Activated CD8-positive, alpha-beta memory T cell treated with anti-CD3 and anti-CD28 coated beads, Interleukin-2, amount 50 U/mL, for 24 hours (primary cell): ENCODE data around the gene ARIH2.

Source experiments
- DNase-seq: peaks from one replicate; pipeline ENCODE4 v3.0.0-alpha.2; 2020; ENCODE audit errors: extremely low read depth

Gene ARIH2

DNA sequence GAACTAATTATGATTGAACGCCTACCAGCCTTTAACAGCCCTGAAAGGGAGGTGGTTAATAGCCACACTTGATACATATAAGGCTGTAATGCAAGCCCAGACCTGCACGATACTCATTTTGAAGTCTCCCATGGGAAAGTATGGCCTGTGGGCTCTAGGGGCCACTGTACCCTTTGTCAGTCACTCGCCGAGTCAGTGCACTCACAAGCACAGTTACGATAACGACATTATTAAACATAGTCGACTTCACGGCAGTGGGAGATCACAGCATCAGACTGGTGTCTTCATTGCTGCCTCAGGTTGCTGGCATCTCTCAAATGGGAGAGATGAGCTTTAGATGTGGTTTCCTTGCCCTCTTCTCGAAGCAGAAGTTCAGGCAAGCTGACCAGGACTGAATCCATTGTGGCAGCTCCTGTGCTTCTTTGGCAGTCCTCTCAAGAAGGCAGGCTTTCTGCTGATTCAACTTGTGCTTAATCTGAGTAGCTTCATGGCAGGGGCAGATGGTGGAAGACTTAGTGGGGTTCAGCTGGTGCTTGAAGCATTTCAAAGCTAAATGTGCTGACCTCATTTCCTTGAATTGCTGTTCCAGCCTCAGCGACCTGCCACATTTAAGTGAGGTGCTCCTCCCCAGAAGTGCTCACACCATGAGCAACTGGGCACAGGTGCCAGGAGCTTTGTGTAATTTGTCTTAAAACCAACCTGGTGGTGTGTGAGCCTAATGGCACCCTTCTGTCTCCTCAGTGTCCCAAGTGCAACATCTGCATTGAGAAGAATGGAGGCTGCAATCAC lies 55.6 kb downstream of the ARIH2 start:
- no peak for DNase-seq

DNA sequence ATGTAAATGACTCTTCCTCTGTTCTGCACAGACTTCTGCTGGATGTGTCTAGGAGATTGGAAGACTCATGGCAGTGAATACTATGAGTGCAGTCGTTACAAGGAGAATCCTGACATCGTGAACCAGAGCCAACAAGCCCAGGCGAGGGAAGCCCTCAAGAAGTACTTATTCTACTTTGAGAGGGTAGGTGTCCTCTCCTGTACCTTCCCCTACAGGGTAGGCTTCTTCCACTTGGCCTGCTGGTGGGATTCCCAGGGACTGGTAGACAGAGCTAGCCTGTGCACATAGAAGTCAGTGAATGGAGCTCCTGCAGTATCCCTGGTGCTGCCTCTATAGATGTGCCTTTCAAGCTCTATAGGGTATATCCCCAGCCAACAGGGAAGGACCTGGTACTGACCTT lies 60.8 kb downstream of the ARIH2 start:
- DNase-seq, result no peak

DNA sequence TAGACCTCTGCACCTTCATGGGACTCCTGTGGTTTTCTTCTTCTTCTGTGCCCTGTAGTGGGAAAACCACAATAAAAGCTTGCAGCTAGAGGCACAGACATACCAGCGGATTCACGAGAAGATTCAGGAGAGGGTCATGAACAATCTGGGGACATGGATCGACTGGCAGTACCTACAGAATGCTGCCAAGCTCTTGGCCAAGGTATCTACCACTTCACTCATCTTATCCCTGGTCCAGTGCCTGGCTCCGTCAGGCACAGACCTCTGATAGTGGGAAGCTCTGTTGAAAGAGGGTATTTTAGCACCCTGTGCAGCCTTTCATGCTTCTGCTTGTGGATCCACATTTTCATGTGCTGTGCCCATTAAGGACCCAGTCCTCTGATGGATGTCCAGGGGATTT lies 61.7 kb downstream of the ARIH2 start:
- no peak for DNase-seq

DNA sequence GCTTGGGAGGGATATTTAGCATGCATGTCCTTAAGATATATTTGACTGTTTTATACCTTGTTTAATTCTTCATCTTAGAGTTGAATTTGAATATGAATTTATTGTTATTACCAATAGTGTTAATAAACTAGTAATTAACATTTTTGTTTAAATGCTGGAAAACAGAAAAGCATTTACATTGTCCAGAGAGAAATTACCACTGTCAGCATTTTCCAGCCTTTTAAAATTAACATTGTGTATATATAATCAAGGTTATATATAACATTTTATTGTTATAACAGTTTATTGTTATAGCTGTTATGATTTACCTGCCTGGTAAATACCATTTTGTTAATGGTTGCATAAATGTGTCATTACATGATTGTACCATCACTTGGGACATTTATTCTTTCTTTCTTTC lies 63.4 kb downstream of the ARIH2 start:
- DNase-seq, result no peak

DNA sequence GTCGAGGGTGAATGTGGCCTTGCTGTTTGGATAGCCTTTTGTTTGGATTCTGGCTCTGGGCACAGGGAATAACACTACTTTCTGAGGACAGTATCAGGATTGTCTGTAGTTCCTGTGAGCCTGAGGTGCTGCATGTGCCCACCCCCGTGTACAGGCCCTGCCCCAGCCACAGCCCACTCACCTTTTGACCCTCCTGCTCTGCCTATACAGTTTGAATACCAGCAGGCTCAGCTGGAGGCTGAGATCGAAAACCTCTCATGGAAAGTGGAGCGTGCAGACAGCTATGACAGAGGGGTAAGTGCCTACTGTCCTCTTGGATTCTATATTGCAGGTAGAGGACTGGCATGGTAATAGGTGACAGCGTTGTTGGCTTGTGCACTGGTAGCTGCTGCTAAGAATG lies 64.0 kb downstream of the ARIH2 start:
- no peak for DNase-seq

DNA sequence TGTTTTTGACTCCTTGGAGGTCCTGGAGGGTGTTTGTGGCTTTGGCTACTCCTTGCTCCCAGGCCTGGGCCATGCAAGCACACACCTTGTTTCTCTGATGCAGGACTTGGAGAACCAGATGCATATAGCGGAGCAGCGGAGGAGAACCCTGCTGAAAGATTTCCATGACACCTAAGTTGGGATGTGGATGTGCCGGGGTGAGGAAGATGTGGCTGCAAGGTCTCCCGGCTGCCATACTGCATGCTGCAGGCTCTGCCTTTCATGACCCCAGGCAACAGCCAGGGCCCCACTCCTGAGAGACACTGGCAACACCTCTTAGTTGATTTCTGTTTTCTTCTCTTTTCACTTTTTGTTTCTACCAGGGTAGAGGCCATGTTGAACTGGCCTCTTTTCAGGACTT lies 64.5 kb downstream of the ARIH2 start:
- no peak for DNase-seq

DNA sequence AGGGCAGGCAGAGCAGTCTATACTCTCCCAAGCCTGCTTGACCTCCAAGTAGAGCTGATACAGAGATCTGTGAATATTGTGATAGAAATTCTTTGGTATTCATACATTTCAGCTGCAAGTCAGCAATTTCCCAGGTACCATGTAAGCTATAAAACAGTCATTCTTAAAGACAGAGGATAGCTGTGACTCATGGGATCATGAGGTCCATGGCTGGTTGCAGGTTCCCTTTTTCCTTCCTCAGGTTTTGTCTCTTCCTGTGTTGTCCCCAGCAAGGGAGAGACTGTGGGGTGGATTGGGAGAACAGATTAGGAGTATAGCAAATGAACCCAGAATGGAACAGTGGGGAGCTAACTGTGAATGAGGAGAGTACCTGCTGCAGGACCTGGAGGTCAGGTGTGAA lies 66.0 kb downstream of the ARIH2 start:
- no peak for DNase-seq

DNA sequence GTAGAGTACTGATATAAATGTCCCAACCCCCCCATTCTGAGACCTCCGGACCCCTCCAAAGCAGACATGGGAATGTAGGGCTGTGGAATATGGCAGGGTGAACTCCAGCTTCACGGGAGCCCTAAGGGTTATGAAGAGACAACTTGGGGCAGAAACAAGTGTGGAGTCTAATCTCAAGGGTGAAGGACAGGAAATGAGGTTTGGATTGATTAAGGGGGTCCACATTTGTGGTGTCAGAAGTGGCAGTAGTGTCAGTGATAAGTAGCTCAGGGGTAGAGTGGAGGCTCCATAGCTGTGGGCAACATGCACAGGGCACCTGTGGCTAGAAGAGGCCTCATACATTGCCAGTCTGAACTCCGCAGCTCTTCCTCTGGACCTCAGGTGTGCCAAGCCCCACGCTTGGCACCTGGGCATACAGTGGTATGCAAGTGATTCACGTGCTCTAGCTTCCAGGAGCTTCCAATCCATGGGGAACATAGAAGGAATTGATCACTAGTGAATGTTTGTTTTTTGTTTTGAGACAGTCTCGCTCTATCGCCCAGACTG lies 67.3 kb downstream of the ARIH2 start:
- no peak for DNase-seq

DNA sequence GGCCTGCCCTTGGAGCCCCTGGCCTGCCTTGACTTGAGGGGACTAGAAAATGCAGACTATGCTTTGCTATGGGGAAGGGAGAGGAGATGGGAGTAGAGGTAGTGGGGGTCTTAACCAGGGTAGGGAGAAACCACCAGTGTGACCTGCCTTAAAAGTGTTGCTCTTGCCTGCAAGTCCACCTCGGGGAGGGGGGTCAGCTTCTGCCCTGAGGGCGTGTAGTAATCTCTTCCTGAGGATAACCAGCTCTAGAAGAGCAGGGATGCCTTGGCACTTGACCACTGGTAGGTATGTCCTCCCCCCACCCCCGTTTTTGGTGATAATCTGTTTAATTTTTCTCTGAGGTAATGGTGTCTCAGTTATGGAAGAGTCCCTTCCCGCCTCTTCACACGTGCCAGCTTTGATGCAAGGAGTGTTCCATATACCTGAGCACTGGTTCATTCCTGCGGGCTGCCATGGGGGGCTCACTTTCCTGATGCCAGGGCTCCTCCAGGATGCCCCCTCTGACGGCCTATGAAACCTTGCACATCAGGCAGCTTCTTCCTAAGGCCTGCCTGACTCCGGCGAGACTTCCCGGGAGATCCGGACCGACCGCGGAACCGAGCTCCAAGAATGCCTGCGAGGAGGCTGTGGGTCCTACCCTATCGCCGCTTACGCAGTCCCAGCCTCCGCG lies 70.6 kb downstream of the ARIH2 start:
- no peak for DNase-seq

DNA sequence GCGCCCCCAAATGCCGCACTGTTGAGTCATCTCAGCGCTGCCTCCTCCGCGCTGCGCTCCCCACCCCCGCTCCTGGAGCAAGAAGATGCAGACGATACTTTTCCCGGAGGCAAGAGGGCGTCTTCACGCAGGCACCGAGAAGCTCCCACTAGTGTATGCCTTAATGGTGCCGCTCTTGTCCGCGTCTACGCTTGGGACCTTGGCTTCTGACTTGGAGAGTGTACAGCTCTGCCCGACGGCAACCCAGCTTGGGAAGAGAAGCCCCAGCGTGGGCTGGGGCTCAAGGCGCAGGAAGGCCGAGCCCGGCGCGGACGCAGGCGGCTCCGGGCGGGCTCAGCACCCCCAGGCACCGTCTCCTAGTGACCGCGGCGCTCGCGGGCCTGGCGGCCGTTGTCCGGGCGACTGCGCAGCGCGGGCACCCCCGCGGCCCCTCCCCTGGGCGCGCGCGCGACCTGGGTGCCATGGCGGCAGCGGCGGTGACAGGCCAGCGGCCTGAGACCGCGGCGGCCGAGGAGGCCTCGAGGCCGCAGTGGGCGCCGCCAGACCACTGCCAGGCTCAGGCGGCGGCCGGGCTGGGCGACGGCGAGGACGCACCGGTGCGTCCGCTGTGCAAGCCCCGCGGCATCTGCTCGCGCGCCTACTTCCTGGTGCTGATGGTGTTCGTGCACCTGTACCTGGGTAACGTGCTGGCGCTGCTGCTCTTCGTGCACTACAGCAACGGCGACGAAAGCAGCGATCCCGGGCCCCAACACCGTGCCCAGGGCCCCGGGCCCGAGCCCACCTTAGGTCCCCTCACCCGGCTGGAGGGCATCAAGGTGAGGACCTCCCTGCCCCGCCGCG lies 71.4 kb downstream of the ARIH2 start, which contains the start of gene P4HTM:
Gene P4HTM (plus strand): TSS at position 446 of the 840 bp plus-strand sequence. CDS start 16 bp downstream, at position 462.
- DNase-seq, result peak; percentile 59

DNA sequence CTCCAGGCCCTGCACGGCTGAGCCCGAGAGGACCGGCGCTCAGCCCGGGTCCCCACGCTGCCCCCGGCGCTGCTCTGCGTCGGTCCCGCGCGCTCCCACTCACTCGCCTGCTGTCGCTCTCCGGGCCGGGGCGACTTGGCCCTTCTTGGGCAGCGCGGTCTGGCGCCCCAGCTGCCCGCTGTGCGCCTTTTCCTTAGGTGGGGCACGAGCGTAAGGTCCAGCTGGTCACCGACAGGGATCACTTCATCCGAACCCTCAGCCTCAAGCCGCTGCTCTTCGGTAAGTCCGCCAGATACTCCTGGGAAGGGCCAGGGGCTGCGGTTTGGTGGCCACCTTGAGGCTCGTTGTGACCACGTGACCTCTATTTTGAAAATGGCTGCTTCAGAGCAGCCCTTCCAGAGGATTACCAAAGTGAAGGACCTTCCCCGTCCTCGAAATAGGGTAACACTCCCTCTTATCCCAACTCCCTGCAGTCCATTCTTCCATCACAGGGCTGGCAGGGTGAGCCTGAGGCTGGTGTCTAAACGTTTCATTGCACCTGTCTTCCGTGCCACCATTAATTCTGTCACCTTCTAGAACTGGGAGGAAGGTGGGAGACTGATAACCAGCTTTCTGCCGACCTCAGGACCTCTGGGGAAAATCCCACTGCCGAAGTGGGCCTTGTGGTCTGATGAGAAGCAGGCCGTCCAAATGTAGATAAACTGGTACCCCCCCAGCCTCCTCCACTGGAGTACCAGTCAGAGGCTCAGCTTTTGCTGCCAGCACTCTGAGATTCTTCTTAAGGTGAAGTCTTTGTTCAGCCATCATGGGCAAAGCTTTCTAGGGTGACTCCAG lies 72.2 kb downstream of the ARIH2 start:
- no peak for DNase-seq

DNA sequence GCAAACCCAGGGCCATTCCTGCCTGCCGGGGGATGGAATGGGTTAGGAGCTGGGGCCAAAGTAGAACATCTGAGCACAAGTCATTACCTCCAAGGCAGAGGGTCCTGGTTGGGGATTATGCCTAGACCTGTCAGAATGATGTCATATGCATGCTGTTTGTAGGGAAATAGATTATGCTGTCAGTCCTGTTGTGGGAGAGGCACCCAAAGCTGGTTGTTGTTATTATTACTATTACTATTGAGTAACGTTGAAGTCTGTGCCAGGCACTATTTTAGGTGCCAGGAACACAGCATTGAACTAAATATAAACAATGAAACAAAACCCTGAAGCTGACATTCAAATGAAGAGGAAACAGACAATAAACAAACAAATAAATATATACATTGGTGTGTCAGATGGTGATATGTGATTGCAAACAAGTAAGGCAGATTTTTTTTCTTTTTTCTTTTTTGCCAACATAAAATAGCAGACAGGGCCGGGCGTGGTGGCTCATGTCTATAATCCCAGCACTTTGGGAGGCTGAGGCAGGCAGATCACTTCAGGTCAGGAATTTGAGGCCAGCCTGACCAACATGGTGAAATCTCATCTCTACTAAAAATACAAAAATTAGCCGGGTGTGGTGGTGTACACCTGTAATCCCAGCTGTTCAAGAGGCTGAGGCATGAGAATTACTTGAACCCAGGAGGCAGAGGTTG lies 73.4 kb downstream of the ARIH2 start:
- DNase-seq, result no peak

DNA sequence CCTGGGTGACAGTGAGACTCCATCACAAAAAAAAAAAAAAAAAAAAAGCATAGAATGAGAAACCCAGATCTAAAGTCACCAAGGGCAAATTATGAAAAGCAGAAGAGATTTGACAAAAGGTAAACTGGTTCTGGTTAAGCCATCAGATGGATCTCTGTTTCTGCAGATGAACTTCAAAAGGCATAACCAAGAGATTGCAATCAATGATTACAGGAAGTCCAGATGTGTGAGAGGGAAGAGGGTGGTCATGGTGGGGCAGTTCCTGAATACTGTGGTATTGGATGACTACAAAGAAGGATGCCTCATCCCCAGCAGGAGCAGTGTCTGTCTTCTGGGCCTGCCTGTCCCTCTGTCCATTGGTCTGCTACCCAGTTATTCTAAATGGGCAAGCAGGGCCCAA lies 75.2 kb downstream of the ARIH2 start:
- DNase-seq, result no peak

DNA sequence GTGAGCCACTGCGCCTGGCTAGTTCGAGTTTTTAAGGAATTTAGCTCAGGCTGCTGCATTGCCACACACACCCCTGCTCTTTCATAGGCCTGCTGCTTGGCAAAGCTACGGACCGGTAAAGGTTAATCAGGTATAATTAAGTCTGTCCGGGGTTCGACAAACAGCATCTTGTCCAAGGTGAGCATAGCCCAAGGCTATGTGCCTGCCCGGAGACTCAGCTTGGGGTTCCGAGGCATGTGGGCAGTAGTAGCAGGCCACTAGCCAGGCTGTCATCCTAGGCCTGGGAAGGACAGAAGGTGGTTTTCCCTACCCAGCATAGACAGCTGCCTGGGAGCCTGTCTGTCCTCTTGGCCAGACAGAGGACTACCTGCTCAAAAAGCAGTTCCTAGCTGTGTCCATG lies 78.0 kb downstream of the ARIH2 start:
- DNase-seq, result no peak

DNA sequence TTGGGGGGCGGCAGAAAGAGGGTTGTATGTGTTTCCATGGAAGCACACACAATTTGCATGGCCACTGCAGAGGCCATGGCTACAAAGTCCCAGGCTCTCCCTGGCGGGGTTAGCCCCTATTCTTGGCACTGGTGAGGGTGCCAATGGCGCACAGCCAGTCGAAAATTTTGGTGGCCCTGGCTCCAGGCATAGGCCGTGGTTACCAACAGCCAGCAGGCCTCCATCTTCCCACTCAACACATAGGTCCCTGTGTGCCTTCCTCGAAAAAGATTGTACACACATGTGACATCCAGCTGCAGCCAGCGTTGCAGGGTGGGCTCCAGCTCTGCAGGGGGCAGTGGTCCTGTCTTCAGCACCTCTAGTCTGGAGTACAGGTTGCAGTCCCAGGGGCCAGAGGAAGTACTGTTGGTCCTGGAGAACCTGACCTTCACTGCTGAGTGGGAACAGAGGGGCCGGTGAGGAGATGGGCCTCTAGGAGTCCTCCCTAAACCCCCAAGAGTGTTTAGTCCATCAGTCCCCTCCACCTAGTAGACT lies 78.5 kb downstream of the ARIH2 start:
- no peak for DNase-seq

DNA sequence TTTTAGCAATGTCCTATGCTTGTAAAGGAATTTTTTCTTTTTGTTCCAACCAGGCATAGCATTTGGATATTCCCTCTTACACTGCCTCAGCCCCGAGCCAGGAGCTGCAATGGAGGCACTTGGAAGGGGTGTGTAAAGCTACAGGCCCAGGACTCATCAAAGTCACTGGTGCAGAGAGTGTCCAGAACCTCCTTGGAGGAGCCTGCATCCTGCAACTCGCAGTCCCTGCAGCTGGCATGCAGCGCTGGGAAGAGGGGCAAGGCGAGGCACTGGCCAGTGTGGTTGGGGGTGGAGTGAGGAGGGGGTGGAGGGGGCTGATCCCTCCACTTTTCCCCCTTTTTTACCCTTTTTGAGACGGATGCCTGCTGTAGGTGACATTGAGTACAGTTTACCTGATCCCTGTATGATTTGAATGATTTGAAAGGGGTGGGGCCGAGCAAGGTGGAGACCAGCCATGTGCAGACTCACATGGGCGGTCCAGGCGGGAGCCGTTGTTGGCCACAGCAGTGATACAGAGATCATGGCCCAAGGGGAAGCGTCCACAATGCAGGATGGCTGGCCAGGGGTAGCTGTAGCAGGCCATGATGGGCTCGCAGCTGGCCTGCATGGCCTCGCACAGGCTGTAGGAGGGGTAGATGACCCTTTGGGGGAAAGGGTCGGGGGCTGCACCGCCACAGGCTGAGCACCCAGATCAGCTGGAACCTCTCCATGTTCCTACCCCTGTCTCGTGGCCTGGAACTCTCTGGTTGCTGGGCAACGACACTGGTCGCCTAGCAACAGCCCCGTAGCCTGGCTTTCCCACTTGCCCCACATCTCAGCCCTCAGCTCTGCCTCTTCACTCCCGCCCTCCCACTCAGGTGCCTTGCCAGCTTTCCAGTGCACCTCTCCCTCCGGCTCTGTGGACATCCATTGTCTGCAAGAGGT lies 79.3 kb downstream of the ARIH2 start:
- DNase-seq, result no peak

DNA sequence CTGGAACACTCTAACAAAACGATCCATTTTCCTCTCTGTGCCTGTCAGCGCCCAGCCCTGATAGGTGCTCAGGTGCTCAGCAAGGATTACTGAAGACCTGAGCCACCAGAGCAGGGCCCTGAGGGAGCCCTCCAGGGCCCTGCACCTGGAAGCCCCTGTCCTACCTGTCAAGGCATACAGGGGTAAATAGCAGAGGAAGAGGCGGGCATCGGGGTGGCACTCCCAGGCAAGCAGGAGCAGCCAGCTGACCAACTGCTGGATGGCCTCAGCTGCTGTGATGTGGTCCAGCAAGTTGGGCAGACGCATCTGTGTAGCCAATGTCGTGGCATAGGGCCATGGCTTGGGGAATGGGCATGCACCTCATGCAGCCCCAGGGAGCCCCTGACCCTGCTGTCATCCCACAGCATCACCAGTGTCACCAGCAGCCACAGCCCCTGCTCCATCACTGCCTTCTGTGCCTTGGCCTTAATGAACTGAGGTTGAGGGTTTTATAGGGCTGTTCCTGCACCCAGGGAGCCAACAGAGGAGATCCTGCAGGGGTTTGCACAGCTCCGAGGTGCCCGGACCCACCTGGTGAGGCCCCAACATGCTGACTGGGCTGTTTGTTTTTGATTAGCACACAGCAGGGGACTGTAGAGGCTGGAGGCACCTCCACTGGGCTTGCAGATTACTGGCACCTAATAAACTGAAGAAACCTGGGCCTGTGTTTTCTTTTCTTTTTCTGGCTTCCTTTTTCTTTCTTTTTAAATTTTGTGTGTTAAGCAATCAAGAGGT lies 80.6 kb downstream of the ARIH2 start:
- no peak for DNase-seq

DNA sequence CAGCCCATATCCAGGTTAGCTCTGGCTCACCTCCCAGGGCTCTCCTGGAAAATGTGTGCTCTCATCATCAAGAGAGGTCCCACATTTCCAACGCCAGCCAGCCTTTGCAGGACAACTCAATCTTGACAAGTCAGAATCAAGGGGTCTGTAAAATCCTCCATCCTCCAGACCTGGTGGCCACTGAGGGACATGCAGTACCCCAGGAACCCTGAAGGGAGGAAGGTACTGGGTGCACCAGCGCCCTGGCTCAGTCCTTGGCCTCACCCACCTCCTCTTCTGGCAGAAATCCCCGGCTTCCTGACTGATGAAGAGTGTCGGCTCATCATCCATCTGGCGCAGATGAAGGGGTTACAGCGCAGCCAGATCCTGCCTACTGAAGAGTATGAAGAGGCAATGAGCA lies 82.5 kb downstream of the ARIH2 start:
- no peak for DNase-seq
